GM04504 (cell line): ENCODE results near the gene RNASE13.
"Not testable (repeated sequence)": the region's sequence is repeated elsewhere in the genome, so short reads cannot be mapped to it uniquely, and the experiment has no call there.

Experiments
- DNase-seq: peaks from one replicate; pipeline ENCODE4 v3.0.0-alpha.2; 2012; ENCODE audit warnings: low read depth

RNASE13 gene

DNA sequence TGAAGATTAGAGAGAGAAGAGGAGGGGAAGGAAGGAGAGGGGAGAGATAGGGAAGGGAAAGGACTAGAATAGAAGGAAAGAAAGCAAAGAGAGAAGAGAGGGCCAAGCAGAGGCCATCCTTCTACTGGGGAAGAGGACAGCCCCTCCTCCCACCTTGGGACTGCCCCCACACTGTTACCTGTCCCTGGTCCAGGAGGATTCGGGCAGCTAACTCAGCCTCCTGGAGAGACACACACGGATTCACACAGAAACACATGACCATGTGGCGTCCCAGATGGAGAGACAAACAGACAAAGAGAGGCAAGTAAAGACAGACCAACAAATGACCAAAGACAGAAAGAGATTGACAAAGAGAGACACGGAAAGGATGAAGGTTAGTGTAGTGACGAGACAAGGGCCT lies 11.9 kb downstream of the RNASE13 start:
- DNase-seq, result no peak

DNA sequence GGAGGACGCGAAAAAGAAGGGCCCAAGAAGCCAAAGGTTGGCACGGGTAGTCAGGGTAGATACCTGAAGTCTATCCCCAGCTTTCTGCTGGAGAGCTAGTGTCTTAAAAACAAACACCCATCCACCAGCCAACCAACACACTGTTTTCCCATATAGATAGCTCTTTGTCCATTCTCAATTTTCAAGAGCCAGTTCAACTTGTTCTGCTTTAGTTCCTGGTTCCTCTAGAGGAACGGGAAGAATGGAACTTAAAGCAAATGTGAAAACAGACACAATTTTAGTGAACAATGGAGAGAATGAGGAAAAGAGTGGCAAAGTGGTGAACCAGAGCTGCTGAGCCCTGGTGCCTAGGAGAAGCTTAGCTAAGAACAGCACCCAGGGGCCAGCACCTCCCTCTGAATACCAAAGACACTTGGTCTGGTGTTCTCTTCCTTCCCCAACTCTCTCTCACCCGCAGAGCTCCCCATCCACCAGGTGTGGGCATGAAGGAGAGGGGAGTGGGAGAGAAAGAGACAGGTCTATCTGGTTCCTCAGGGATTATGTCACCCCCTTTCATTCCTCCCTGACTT lies 13.5 kb downstream of the RNASE13 start:
- DNase-seq, result no peak

- DNase-seq, result no peak
Measured at GRCh38 chr14:21019366-21019765, 15.2 kb downstream of the RNASE13 start.

GRCh38 chr14:21018781-21019180 lies 15.8 kb downstream of the RNASE13 start:
- DNase-seq, result no peak

- DNase-seq, result no peak
Measured at GRCh38 chr14:21018286-21018685, 16.3 kb downstream of the RNASE13 start.

- no peak for DNase-seq
Measured at GRCh38 chr14:21017528-21018245, 16.9 kb downstream of the RNASE13 start.

DNA sequence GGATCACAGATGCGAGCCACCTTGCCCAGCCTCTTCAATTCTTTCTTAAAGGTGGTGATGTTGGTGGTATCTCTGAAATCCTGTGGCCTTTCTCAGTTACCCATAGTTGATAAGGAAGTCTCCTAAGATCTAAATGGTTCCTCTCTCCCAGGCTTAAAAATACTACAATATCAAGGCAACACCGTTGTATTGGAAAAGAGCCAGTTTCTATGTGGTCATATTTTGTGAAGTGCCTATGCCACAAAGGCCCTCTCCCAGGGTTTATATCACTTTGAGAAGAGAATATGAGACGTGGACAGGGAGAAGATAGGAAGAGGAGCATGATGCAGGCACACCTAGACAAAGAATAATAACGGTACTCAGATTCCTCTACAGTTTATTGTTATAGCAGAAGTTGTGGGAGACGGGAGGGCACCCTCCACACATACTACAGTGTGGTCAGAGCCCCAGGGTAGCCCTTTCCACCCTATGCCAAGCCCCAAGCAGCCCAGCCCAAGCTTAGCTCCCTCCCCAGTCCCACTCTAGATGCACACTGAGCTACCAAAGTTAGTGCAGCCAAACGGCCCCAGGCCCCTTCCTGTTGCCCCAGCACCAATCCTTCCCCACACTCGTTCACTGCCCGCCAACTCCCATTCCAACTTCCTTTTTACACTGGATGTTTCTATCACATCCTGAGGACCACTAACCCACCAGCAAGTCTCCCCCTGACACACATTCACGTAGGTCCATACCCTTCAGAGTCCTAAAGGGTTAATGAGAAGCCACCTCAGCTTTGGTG lies 18.0 kb downstream of the RNASE13 start:
- no peak for DNase-seq

GRCh38 chr14:21015312-21015711 lies 19.3 kb downstream of the RNASE13 start:
- no peak for DNase-seq

GRCh38 chr14:21014761-21015190 lies 19.8 kb downstream of the RNASE13 start:
- peak; percentile 57 for DNase-seq

DNA sequence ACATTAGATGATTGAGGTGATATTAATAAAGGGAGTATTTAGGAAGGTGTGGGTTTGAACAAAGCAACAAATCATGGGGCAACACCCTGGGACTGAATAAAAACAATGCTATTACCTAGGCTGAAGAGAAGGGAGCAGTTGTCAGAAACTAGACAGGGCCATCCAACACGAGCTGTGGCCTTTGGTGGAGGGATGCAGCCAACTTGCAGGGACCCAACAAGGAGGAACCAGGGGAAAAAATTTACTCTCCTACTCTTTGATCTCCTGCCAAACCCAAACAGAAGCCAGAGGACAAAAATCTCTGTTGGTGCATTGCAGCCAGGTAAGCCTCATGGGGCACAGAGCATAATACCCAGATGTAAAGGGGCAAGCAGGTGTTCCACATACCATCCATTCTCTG lies 23.5 kb downstream of the RNASE13 start:
- DNase-seq, result no peak

GRCh38 chr14:21009721-21010120 lies 24.9 kb downstream of the RNASE13 start:
- DNase-seq, result not testable (repeated sequence)

DNA sequence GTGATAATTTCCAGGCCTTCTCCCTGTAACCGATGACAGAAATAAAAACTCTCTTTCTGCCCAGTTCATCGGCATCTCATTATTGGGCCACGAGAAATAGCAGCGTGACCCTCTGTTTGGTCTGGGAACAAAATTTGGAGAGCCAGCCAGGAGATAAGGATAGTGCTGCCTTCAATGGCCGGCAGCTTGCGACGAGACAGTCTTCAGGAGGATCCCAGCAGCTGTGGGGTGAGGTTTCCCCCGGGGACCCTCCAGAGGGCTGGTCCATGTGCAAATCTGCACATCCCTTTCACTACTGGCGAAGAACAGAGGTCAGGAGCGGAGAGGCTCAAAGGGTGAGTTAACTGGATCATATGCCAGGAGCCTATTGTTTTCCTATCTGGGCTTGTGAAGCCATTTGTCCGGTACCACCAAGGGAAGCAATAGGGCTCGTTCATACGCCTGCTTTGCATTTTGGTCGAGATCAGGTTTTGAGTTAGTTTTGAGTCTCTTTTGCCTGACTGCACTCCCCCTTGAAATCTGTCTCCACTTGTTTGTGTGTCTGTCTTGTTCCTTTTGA lies 30.7 kb downstream of the RNASE13 start:
- no peak for DNase-seq

DNA sequence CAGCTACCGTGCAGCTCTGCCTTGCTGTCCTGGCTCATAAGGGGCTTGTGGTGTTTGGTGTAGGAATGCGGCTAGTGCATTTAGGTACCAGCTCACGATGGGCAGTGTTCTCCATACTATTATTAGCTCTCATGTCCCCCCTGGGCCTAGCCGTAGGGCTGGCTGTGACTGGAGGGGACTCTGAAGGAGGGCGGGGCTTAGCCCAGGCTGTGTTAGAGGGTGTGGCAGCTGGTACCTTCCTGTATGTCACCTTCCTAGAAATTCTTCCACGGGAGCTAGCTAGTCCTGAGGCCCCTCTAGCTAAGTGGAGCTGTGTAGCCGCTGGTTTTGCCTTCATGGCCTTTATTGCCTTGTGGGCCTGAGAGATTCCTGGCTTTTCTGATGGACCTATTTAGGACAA lies 33.4 kb downstream of the RNASE13 start:
- DNase-seq, result no peak

- no peak for DNase-seq
Measured at GRCh38 chr14:20999591-20999990, 35.0 kb downstream of the RNASE13 start.

DNA sequence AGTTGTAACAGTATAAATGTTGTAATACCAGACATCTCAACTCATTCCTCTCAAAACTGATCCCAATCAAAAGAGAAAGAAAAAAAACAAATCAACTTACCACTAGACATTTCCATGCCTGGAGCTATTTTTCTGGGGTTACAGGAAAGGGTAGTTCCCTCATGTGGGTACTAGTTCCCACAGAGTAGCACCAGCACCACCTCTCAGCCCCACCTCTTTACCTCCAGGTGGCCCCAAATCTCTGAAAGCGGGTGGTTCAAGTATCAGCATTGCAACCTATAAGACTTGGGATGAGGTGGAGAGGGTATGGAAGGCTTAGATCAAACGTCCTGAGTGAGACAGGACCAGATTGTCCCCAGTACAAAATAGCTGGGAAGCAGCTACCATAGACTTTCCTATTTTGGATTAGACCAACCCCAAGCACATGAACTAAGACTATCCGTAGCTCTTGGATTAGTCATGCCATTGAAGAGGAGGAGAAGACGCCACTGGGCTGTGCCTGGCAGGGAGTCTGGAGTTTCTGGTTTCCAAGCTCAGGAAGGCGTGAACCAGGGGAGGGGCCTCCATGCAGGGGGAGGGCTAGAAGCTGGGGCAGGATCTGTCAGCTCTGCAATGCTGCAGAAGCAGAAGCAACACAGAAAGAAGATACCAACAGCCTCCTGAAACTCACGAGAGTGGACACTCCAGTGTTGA lies 35.8 kb downstream of the RNASE13 start, which contains the start of gene SLC39A2:
Gene SLC39A2, plus strand, starts transcription at position 620 of the 693 bp plus-strand sequence. CDS start 154 bp downstream, outside the sequence.
- peak; percentile 62 for DNase-seq

- DNase-seq, result no peak
Measured at GRCh38 chr14:20998139-20998538, 36.5 kb downstream of the RNASE13 start.

DNA sequence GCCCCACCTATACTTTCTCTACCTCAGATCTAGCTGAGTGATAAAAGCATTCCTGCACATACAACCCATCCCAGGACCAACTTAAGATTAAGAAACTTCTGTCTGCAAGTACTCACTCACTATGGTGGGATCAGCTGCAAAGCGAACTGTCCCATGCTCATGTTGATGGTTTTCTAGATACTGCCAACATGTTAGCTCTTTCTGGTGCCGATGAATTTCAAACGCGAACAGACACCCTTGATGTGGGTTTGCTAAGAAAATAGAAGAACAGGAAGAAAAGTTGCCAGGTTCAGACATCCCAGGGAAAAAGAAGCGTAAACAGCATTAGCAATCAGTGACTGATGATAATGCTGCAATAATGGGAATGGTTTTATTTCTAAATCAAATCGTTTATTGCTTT lies 37.0 kb downstream of the RNASE13 start:
- DNase-seq, result no peak

DNA sequence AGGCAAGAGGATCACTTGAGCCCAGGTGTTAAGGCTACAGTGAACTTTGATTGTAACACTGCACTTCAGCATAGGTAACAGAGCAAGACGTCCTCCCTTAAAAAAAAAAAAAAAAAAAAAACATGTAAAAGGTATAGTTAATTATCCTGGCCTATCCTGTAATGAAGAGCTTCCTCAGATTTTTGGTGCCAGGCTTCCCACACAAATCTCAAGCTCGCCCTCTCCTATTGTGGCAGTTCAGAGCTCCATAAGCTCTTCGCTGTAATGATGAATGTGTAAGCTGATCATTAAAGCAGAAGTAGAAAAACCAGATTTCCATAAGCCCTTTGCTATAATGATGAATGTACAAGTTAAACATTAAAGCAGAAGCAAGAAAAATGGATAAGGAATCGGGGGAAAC lies 37.5 kb downstream of the RNASE13 start:
- no peak for DNase-seq

- no peak for DNase-seq
Measured at GRCh38 chr14:20996521-20996920, 38.1 kb downstream of the RNASE13 start.

GRCh38 chr14:20989787-20990600 lies 44.6 kb downstream of the RNASE13 start, which contains the start of gene METTL17:
METTL17 (plus strand) TSS chr14:20989980; CDS start chr14:20990003, 23 bp downstream.
- DNase-seq, result peak; percentile 91

DNA sequence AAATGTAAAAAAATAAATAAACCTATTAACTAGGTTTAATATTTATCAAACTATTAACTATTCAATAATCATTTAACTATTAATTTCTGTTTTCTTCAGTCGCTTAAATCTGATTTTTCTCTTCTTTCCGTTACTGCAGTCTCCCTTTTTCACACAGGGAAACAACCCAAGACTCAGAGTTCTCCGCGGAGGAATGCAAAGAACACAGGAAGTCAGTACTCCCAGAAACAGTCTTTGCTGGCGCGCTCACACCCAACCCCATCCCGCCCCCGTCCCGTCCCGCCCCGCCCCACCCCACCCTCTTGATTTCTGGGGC lies 45.2 kb downstream of the RNASE13 start:
- no peak for DNase-seq
